GM19452 (cell line): ENCODE measurements around the gene NAALADL2.

Experiments used
- ATAC-seq: cut with Tn5 transposase; IDR thresholded peaks from one replicate; pipeline ENCODE4 v1.9.1; 2021; ENCODE audit not compliant: unreplicated experiment

The NAALADL2 gene

GRCh38 chr3:174859114-174859735, at the start of gene NAALADL2:
Gene NAALADL2, plus strand, starts transcription at chr3:174859334.
- no peak for ATAC-seq

DNA sequence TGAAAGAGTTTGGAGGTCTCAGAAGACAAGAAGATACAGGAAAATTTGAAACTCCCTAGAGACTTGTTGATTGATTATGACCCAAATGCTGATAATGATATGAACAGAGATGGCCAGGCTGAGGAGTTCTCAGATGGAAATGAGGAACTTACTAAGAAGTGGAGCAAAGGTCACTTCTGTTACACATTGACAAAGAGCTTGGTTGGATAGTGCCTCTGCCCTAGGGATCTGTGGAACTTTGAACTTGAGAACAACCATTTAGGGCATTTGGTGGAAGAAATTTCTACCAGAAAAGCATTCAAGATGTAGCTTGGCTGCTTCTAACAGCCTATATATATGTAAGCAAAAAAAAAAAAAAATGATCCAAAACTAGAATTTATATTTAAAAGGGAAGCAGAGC, 48.9 kb upstream of the NAALADL2 start:
- ATAC-seq = no peak

- ATAC-seq = no peak
Observed at GRCh38 chr3:174812172-174812862, 46.8 kb upstream of the NAALADL2 start.

- ATAC-seq = no peak
Observed at GRCh38 chr3:174815750-174816149, 43.4 kb upstream of the NAALADL2 start.

GRCh38 chr3:174820885-174821284, 38.2 kb upstream of the NAALADL2 start:
- no peak for ATAC-seq

DNA sequence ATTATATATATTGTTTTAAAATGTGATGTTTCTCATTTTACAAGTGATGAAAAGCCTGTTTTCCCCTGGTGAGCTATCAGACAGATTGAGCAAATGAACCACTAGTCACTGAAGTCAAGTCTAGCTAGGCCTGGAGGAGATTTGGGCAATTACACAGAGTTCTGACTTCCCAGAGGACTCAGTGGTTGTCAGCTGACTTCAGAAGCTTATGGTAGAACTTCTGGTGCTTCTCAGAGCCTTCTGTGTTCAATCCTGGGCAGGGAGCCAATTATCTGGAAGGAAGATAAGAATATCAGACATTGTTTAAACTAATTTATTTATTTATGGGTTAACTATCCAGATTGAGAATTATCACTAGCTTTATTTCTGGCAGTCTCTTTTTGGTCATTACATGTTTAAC, 37.7 kb upstream of the NAALADL2 start:
- ATAC-seq = no peak

- no peak for ATAC-seq
Observed at GRCh38 chr3:174822320-174822719, 36.8 kb upstream of the NAALADL2 start.

DNA sequence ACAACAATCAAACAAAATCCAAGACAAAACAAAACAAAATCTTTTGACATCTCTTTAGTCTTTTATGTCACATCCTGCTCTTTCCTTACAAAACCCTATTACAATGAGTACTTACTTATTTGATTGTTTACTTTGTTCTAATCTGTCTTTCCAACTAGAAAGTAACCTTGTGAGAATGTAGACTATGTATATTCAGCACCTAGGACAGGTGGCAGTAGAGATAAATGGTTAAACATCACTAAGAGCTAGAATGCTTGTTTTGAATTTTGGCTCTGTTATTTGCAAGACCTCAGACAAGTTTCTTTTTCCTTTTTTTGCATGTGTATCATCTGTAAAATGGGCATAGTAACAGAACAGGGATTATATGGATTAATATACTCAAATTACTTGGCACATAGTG, 33.1 kb upstream of the NAALADL2 start:
- no peak for ATAC-seq

- no peak for ATAC-seq
Observed at GRCh38 chr3:174844746-174845145, 14.4 kb upstream of the NAALADL2 start.

DNA sequence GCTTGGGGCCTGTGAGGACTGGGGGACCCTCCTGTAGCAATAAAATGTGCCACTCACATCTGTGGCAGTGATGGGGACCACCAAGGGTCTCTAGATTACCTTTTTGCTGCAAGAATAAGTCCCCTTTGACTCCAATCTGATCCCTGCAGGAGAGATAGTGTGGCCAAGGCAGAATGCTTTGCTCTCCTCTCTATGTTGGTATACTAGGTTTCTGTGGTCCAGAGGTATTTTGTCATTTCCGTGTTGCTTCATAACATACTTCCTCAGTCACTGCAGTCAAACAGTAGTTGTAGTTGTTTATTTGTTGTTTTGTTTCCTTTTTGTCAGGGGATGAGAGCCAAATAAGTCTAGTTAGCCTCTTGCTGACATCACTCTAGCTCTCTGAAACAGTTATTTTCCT, 13.1 kb upstream of the NAALADL2 start:
- no peak for ATAC-seq

- ATAC-seq = no peak
Observed at GRCh38 chr3:174854987-174855386, 4.1 kb upstream of the NAALADL2 start.

DNA sequence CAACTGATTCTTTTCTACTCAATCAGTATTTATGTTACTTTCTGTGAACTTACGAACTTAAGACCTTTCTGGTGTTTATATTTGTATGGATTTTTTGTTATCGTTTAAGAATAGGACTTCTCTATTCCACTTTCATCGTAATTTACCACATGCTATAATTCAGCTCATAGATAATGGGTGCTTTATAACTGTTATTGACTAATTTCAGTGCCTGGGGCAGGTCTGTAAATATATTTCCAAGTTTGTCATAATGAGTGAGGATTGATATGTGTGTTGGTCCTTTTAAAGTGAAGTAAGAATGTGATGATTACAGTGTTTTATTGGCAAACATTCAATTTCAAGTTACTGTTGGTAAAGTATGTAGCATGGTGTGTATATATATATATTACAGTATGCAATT, 1.8 kb upstream of the NAALADL2 start:
- no peak for ATAC-seq

GRCh38 chr3:174858353-174858752, 781 bp upstream of the NAALADL2 start:
- ATAC-seq = no peak

- ATAC-seq = no peak
Observed at GRCh38 chr3:174859756-174860155, 622 bp downstream of the NAALADL2 start.

DNA sequence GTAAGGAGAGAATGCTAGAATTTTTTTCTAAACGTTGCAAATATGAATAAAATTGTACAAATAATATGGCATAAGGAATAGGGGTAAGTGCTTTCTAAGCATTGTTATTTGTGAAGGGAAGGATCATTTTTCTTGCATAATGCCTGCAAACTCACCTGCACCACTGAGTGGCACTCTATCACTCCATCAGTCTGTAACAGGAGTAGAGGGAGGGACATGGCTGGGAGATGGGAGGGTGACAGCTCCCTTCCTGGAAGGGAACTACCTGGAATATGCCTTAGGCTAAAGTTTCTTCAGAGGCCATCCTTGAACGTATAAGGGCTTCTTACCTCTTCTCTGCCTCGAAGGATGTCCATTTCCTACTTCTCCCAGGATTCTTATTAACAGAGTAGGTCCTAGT, 3.0 kb downstream of the NAALADL2 start:
- ATAC-seq = no peak

DNA sequence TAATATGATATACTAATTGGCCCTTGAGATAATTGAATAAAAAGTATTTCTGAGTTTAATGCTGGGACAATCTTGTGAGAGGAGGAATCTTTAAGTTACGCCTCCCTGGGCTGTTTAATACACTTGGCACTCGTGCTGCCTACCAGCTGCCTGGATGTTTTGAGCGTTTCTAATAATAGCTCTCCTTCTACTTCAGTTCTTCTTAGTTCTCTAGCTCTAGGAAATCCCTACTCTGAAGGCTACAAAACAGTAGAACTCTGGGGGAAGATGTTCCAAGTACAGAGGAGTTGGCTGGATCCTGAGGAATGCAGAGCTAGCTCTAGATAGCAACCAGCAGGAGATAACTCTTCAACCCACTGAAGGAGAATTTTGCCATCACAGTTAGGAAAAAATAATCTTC, 3.5 kb downstream of the NAALADL2 start:
- no peak for ATAC-seq

GRCh38 chr3:174863488-174863887, 4.4 kb downstream of the NAALADL2 start:
- ATAC-seq = no peak

GRCh38 chr3:174869448-174869847, 10.3 kb downstream of the NAALADL2 start:
- no peak for ATAC-seq

GRCh38 chr3:174873832-174874657, 14.9 kb downstream of the NAALADL2 start:
- ATAC-seq = no peak

DNA sequence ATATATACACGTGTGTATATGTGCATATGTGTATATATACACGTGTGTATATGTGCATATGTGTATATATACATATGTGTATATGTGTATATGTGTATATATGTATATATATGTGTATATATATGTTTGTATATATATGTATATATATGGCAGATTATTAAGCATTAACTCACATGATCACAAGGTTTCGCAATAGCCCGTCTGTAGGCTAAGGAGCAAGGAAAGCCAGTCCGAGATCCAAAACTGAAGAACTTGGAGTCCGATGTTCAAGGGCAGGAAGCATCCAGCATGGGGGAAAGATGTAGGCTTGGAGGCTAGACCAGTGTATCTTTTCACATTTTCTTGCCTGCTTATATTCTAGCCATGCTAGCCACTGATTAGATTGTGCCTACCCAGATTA, 23.7 kb downstream of the NAALADL2 start:
- no peak for ATAC-seq

GRCh38 chr3:174883881-174884675, 24.9 kb downstream of the NAALADL2 start:
- no peak for ATAC-seq
